K562 (cell line): Measurements from ENCODE around the gene SLC7A5. TPM values are rescaled to one million over a fixed set of nuclear protein-coding genes. Genes with fewer than 3 reads are reported as not detected.
A peak's percentile ranks its signal among the peaks of the same experiment; 100 is the strongest.

ENCODE experiments used
- ATAC-seq: fragments of 200-7000 bp; cut with Tn5 transposase; 3 replicates; pipeline ENCODE4 v1.9.1; 2020; ENCODE audit warnings: moderate library complexity
- BruUV-seq: library from RNA; stranded (reverse); fragments of 400-500 nt; replicated peaks from 2 replicates; lab custom pipeline; 2021; lab: Mats Ljungman, UMichigan
- CTCF ChIA-PET: fragments of 300-600 bp; formaldehyde crosslinking; extraction: SDS; loops from one replicate; lab custom pipeline; 2021; ENCODE audit warnings: low intra/inter-chr PET ratio; lab: Yijun Ruan, JAX
- POLR2A ChIA-PET: fragments of 300-600, 350-650 bp; sonication (Branson Sonifier 250); formaldehyde crosslinking; extraction: SDS; loops from one replicate; lab custom pipeline; 2021; ENCODE audit warnings: antibody characterized with exemption, inconsistent platforms; lab: Yijun Ruan, JAX
- DNase-seq, 4 experiments: peaks; one replicate each; pipeline versions ENCODE4 v3.0.0 to v3.0.0-alpha.2; 2011 to 2018; ENCODE audit warnings: low spot score in 3 of 4, mixed read lengths in 3 of 4; ENCODE audit errors: extremely low read depth in 1 of 4
- FAIRE-seq: peaks from 2 replicates; lab custom pipeline; 2011; peaks lifted over from hg19 to GRCh38; lab: Jason Lieb, UNC
- H2AFZ ChIP-seq: 2 replicates; pipeline ENCODE4 v1.6.0; 2011; ENCODE audit warnings: low read depth, low read length, control low read depth, inconsistent platforms
- H3K27ac ChIP-seq: fragments of 200-600 bp; 3 replicates; pipeline ENCODE4 v1.8.0; 2011; ENCODE audit warnings: low read depth, mild to moderate bottlenecking, control low read depth, inconsistent platforms, low read length, moderate library complexity, mixed read lengths; ENCODE audit errors: extremely low read depth
- H3K27me3 ChIP-seq, 2 experiments: fragments of 300-600 bp in 1 of 2; 2 replicates in 1 of 2; 3 replicates in 1 of 2; pipeline versions ENCODE4 v1.6.0 to v1.8.0; 2011; ENCODE audit warnings: inconsistent platforms in 2 of 2, low read length in 2 of 2, mild to moderate bottlenecking in 1 of 2, mixed read lengths in 1 of 2, moderate library complexity in 1 of 2; ENCODE audit not compliant: control insufficient read depth in 2 of 2, insufficient read depth in 2 of 2
- H3K36me3 ChIP-seq: fragments of 300-600 bp; 3 replicates; pipeline ENCODE4 v1.8.0; 2011; ENCODE audit warnings: mild to moderate bottlenecking, low read length, inconsistent platforms; ENCODE audit not compliant: control insufficient read depth, insufficient read depth
- H3K4me1 ChIP-seq, 2 experiments: fragments of 200-600 bp in 1 of 2; replicated peaks in 1 of 2; 2 replicates in 1 of 2; 3 replicates in 1 of 2; pipeline versions ENCODE4 v1.5.1 to v1.8.0; 2011; ENCODE audit warnings: inconsistent platforms in 2 of 2, low read length in 2 of 2, mild to moderate bottlenecking in 1 of 2, mixed read lengths in 1 of 2, moderate library complexity in 1 of 2; ENCODE audit not compliant: control insufficient read depth in 2 of 2, insufficient read depth in 2 of 2
- H3K4me2 ChIP-seq: 2 replicates; pipeline ENCODE4 v1.6.1; 2011; ENCODE audit warnings: low read length, control low read depth, inconsistent platforms, mixed read lengths; ENCODE audit not compliant: insufficient read depth
- H3K4me3 ChIP-seq: fragments of 200-600 bp; sonication (generic), shearing (Covaris generic); 2 replicates; pipeline ENCODE4 v1.5.1; 2016; ENCODE audit warnings: control low read depth, inconsistent platforms
- H3K79me2 ChIP-seq: fragments of 200-600 bp; 3 replicates; pipeline ENCODE4 v1.8.0; 2011; ENCODE audit warnings: low read length, inconsistent platforms; ENCODE audit not compliant: control insufficient read depth, insufficient read depth
- H3K9ac ChIP-seq, 2 experiments: 2 replicates each; pipeline versions ENCODE4 v1.6.0 to v1.6.1; 2011; ENCODE audit warnings: low read depth in 2 of 2, low read length in 2 of 2, control low read depth in 1 of 2, inconsistent platforms in 1 of 2, mild to moderate bottlenecking in 1 of 2, mixed read lengths in 1 of 2; ENCODE audit not compliant: insufficient read depth in 1 of 2
- H3K9me1 ChIP-seq: one replicate; pipeline ENCODE4 v1.6.0; 2011; ENCODE audit warnings: inconsistent platforms, mild to moderate bottlenecking, low read length, moderate library complexity; ENCODE audit not compliant: control insufficient read depth, insufficient read depth
- H3K9me3 ChIP-seq: replicated peaks from 2 replicates; pipeline ENCODE4 v1.5.1; 2011; ENCODE audit warnings: low read depth, low read length, inconsistent platforms; ENCODE audit not compliant: control insufficient read depth, insufficient read depth
- H4K20me1 ChIP-seq: replicated peaks from 2 replicates; pipeline ENCODE4 v1.6.1; 2011; ENCODE audit warnings: low read length, inconsistent platforms, mixed read lengths; ENCODE audit not compliant: control insufficient read depth, insufficient read depth
- CHD1 ChIP-seq: fragments of 200-600 bp; sonication (generic); IDR thresholded peaks from one replicate; pipeline ENCODE4 v1.6.1; 2012; ENCODE audit warnings: mild to moderate bottlenecking, moderate library complexity, low read length, inconsistent platforms
- DACH1 ChIP-seq: fragments of 450-650 bp; IDR thresholded peaks from 2 replicates; pipeline ENCODE4 v1.6.1; 2018; ENCODE audit not compliant: partially characterized antibody
- ETS2 ChIP-seq: IDR thresholded peaks from 2 replicates; pipeline ENCODE4 v1.6.1; 2016; ENCODE audit warnings: borderline replicate concordance, missing genetic modification characterization, mild to moderate bottlenecking, moderate library complexity, missing compliant biosample characterization; ENCODE audit not compliant: poor library complexity, severe bottlenecking
- HDAC6 ChIP-seq: IDR thresholded peaks from 2 replicates; pipeline ENCODE4 v1.6.1; 2012; ENCODE audit warnings: low read depth, mild to moderate bottlenecking, control low read depth, inconsistent platforms, low read length, moderate library complexity
- POLR2AphosphoS5 ChIP-seq: IDR thresholded peaks from 2 replicates; pipeline ENCODE4 v1.6.1; 2011; ENCODE audit warnings: mild to moderate bottlenecking, low read depth, low read length, moderate library complexity; ENCODE audit not compliant: control insufficient read depth, insufficient read depth
- POLR2G ChIP-seq: fragments of 200-400 bp; formaldehyde crosslinking; IDR thresholded peaks from 2 replicates; pipeline ENCODE4 v1.6.1; 2017; ENCODE audit warnings: low read depth, mild to moderate bottlenecking, antibody characterized with exemption, low read length, moderate library complexity
- RBFOX2 ChIP-seq: fragments of 200-400 bp; formaldehyde crosslinking; IDR thresholded peaks from 2 replicates; pipeline ENCODE4 v1.6.1; 2017; ENCODE audit warnings: low read depth, mild to moderate bottlenecking, low read length, moderate library complexity
- RBM22 ChIP-seq: fragments of 200-400 bp; formaldehyde crosslinking; IDR thresholded peaks from 2 replicates; pipeline ENCODE4 v1.6.1; 2018; ENCODE audit warnings: low read length, low read depth; ENCODE audit not compliant: poor library complexity, severe bottlenecking
- XRCC5 ChIP-seq: fragments of 200-400 bp; formaldehyde crosslinking; IDR thresholded peaks from 2 replicates; pipeline ENCODE4 v1.6.1; 2017; ENCODE audit warnings: low read depth, mild to moderate bottlenecking, low read length
- YY1 ChIP-seq, 3 experiments: IDR thresholded peaks; 2 replicates each; pipeline ENCODE4 v1.6.1; 2011; ENCODE audit warnings: low read length in 2 of 3, mild to moderate bottlenecking in 2 of 3, moderate library complexity in 2 of 3, borderline replicate concordance in 1 of 3, control low read depth in 1 of 3, low read depth in 1 of 3; ENCODE audit not compliant: insufficient read depth in 3 of 3, insufficient replicate concordance in 2 of 3, control insufficient read depth in 1 of 3, insufficient read length in 1 of 3; ENCODE audit errors: extremely low read depth in 1 of 3
- ZNF212 ChIP-seq: fragments of 450-650 bp; formaldehyde crosslinking; IDR thresholded peaks from 2 replicates; pipeline ENCODE4 v1.4.0; 2020; ENCODE audit warnings: mild to moderate bottlenecking
- ZNF354B ChIP-seq: fragments of 250-450 bp; sonication (Bioruptor Pico); IDR thresholded peaks from 2 replicates; pipeline ENCODE4 v1.4.0; 2020
- WGBS: fragments of 100-300 bp; shearing (Covaris generic); methylation state at CpG from one replicate; pipeline ENCODE4 v1.1.6; 2016; ENCODE audit warnings: low coverage, mixed read lengths; ENCODE audit not compliant: insufficient coverage; ENCODE audit errors: missing lambda C conversion rate; 5-methylcytosine and 5-hydroxymethylcytosine counted together
- in situ Hi-C: fragments of 300-500 bp; cut with MboI; formaldehyde crosslinking; loops from 4 replicates; pipeline ENCODE4 v1.15.0; 2018; ENCODE audit warnings: inconsistent platforms, mixed read lengths
- intact Hi-C: fragments of 100-400 bp; cut with micrococcal nuclease; formaldehyde crosslinking; loops from 2 replicates; pipeline ENCODE4 v1.14.2; 2022
- polyA plus RNA-seq, 8 experiments: library from polyadenylated mRNA; depleted of rRNA in 4 of 8; stranded (reverse) in 5 of 8; unstranded in 3 of 8; fragments of >200 nt; fragmentation: Nextera tagmentation in 2 of 8; fragmentation: Illumina TruSeq in 1 of 8; extraction: Ambion mirVana in 2 of 8; extraction: Trizol in 1 of 8; gene quantifications; 2 replicates each; pipeline versions ENCODE4 v1.2.1 to v1.2.3, GENCODE V29; 2011 to 2014; ENCODE audit warnings: inconsistent platforms in 1 of 8, missing spikeins in 1 of 8
- total RNA-seq, 7 experiments: library from RNA; depleted of rRNA in 6 of 7; stranded (reverse); fragments of >200 nt in 6 of 7; fragmentation: Illumina TruSeq in 2 of 7; extraction: Trizol in 2 of 7; gene quantifications; 2 replicates each; pipeline versions ENCODE4 v1.2.1 to v1.2.3, GENCODE V29; 2011 to 2021; ENCODE audit warnings: low replicate concordance in 1 of 7
- TF ChIP-seq, protein P1 (sequence below): fragments of 250-450 bp; sonication (Bioruptor Pico); IDR thresholded peaks from 2 replicates; pipeline ENCODE4 v1.8.0; 2021; ENCODE audit warnings: moderate library complexity, mild to moderate bottlenecking, inconsistent platforms
- TF ChIP-seq, protein P2 (sequence below): fragments of 450-650 bp; conservative IDR thresholded peaks from 2 replicates; pipeline ENCODE4 v1.6.1; 2016; ENCODE audit warnings: missing genetic modification characterization, low read depth, mild to moderate bottlenecking, control low read depth, missing compliant biosample characterization

Gene SLC7A5
- total and polyA plus RNA-seq, 9 of the 15 experiments (the other 6 are each of a cell fraction or from before 2014, with no cell fraction given) = 1.9 to 220 (median 18.6) TPM

DNA sequence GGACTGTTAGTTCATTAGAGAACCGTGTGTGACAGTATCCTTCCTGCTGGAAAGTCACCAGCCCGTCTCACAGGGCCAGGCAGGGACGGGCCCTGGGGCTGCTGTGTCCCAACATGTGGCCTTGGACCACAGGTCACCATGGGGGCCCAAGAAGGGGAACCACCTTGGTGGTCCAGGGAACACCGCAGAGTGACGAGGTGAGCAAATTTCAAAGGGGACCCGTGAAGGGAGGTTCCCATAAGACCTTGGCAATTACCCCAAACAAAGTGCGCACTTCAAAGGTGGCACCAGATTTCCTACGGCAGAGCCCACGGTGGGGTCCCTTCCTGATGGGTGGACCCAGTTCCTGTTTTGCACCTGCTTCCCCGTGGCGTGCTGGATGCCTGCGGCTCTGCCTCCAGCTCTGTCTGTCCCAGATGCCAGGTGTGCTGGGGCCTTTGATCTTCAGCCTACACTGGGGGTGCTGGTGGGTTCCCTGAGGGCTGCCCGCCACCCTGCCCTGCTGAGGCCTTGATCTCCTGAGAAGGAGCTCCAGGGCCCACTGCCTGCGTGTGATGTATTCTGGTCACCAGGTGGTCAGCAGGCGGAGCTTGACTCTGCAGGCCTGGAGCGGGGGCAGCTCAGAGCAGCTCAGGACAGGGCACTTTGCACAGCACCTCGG is 27.0 kb downstream of the SLC7A5 start:
- FAIRE-seq = no peak

More for the DNA sequence above, 27.0 kb downstream of the SLC7A5 start:
- Histone ChIP-seq H3K4me2 (no peak overlapping the region), H2AFZ (no peak overlapping the region), H3K27ac (no peak overlapping the region), H3K36me3 (peaks cover 96% of the 10 kb centered on the region; the same call in 2 of the 3 replicates), H3K9me3 (no peaks in the 10 kb centered on the region), H3K9me1 (peaks cover 8% of the 10 kb centered on the region), H3K4me3 (no peak overlapping the region), H3K4me1 (peaks cover 0 to 51% of the 10 kb centered on the region in 2 experiments; a peak in 2 of 5 replicates), H3K27me3 (no peaks in the 10 kb centered on the region), H3K79me2 (peaks cover 49% of the 10 kb centered on the region), H3K9ac (0 out of 4 replicates have a peak overlapping the region, but pooled peaks of 1 of the 2 experiments have one; percentile 33), H4K20me1 (peaks cover 71% of the 10 kb centered on the region)
- TF ChIP-seq ZNF354B (no peak), POLR2G (peak; percentile 70), RBM22 (peak; percentile 41), ETS2 (tag) (no peak), XRCC5 (no peak), HDAC6 (no peak), ZNF212 (no peak), YY1 (IDR thresholded peaks at IDR 0.05; ENCODE audit: borderline replicate concordance in 1 of 3, control insufficient read depth in 1 of 3, extremely low read depth in 1 of 3, insufficient read depth in 3 of 3, insufficient read length in 1 of 3, insufficient replicate concordance in 2 of 3, low read depth in 1 of 3, low read length in 2 of 3) (no peak), POLR2AphosphoS5 (0 out of 2 replicates have a peak, but pooled peaks have one; percentile 3), CHD1 (no peak), DACH1 (no peak), RBFOX2 (peak; percentile 33; the same call in 1 of the 2 replicates)
- TF ChIP-seq, protein P1, sequence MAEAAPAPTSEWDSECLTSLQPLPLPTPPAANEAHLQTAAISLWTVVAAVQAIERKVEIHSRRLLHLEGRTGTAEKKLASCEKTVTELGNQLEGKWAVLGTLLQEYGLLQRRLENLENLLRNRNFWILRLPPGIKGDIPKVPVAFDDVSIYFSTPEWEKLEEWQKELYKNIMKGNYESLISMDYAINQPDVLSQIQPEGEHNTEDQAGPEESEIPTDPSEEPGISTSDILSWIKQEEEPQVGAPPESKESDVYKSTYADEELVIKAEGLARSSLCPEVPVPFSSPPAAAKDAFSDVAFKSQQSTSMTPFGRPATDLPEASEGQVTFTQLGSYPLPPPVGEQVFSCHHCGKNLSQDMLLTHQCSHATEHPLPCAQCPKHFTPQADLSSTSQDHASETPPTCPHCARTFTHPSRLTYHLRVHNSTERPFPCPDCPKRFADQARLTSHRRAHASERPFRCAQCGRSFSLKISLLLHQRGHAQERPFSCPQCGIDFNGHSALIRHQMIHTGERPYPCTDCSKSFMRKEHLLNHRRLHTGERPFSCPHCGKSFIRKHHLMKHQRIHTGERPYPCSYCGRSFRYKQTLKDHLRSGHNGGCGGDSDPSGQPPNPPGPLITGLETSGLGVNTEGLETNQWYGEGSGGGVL = no peak
- TF ChIP-seq, protein P2, sequence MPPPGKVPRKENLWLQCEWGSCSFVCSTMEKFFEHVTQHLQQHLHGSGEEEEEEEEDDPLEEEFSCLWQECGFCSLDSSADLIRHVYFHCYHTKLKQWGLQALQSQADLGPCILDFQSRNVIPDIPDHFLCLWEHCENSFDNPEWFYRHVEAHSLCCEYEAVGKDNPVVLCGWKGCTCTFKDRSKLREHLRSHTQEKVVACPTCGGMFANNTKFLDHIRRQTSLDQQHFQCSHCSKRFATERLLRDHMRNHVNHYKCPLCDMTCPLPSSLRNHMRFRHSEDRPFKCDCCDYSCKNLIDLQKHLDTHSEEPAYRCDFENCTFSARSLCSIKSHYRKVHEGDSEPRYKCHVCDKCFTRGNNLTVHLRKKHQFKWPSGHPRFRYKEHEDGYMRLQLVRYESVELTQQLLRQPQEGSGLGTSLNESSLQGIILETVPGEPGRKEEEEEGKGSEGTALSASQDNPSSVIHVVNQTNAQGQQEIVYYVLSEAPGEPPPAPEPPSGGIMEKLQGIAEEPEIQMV (tag) = no peak
- no TSS peak for BruUV-seq
- POLR2A ChIA-PET = interaction anchor here (0.6 kb wide), 2 partner anchors 9 to 17 kb away, joined by 3 read pairs; no protein-coding TSS in a partner anchor
- in situ Hi-C loops = no loop called here
- ATAC-seq (no peak), DNase-seq (no peak)
- CTCF ChIA-PET = no interaction called here
- intact Hi-C loops = no loop called here
- 86% methylated on average over 14 of the region's 17 CpGs for WGBS
